OCI-LY1 (cell line): Measurements from ENCODE around the gene EFNB3.

Experiments used
- CTCF ChIP-seq: fragments of 200-600 bp; sonication (generic), shearing (Covaris generic); IDR thresholded peaks from 2 replicates; pipeline ENCODE4 v1.5.1; 2017; ENCODE audit warnings: mild to moderate bottlenecking, antibody characterized with exemption, low read length, moderate library complexity, mixed read lengths
- EZH2 ChIP-seq: fragments of 200-600 bp; sonication (generic), shearing (Covaris generic); IDR thresholded peaks from 2 replicates; pipeline ENCODE4 v1.8.0; 2017; ENCODE audit warnings: borderline replicate concordance, mixed run types, mild to moderate bottlenecking, antibody characterized with exemption, low read length, moderate library complexity, mixed read lengths

- no peak for TF ChIP-seq CTCF
- no peak for TF ChIP-seq EZH2
These were observed 560 bp downstream of the EFNB3 start for GRCh38 chr17:7705269-7706255.
